ENCODE data around the gene ZNF213.

Gene ZNF213

GRCh38 chr16:3101841-3102470 lies 32.9 kb upstream of the ZNF213 start:
- DNase-seq, result no peak

GRCh38 chr16:3106205-3106928 lies 28.5 kb upstream of the ZNF213 start:
- DNase-seq, result peak; percentile 91

GRCh38 chr16:3112058-3112880 lies 22.6 kb upstream of the ZNF213 start, which contains the start of gene ZNF205:
Gene ZNF205 (plus strand): TSS chr16:3112586. CDS start chr16:3113431, 845 bp downstream.
- DNase-seq, result peak; percentile 77

GRCh38 chr16:3112881-3113574 lies 21.8 kb upstream of the ZNF213 start:
- no peak for DNase-seq

GRCh38 chr16:3113765-3114479 lies 20.9 kb upstream of the ZNF213 start:
- no peak for DNase-seq

- no peak for DNase-seq
Observed at GRCh38 chr16:3115003-3115402, 19.8 kb upstream of the ZNF213 start.

- no peak for DNase-seq
Observed at GRCh38 chr16:3115561-3115960, 19.3 kb upstream of the ZNF213 start.

GRCh38 chr16:3118204-3118790 lies 16.5 kb upstream of the ZNF213 start:
- DNase-seq, result no peak

GRCh38 chr16:3118846-3119245 lies 16.0 kb upstream of the ZNF213 start:
- no peak for DNase-seq

- no peak for DNase-seq
Observed at GRCh38 chr16:3119286-3119685, 15.5 kb upstream of the ZNF213 start.

- DNase-seq, result no peak
Observed at GRCh38 chr16:3119701-3120408, 15.0 kb upstream of the ZNF213 start.

- DNase-seq, result no peak
Observed at GRCh38 chr16:3120435-3120834, 14.4 kb upstream of the ZNF213 start.

- peak; percentile 79 for DNase-seq
Observed at GRCh38 chr16:3121851-3122467, 12.9 kb upstream of the ZNF213 start.

- DNase-seq, result no peak
Observed at GRCh38 chr16:3122926-3123570, 11.8 kb upstream of the ZNF213 start.

- peak; percentile 96 for DNase-seq
Observed at GRCh38 chr16:3123986-3124886, 10.6 kb upstream of the ZNF213 start.

- DNase-seq, result peak; percentile 90
Observed at GRCh38 chr16:3127745-3128144, 7.1 kb upstream of the ZNF213 start.

- peak; percentile 90 for DNase-seq
Observed at GRCh38 chr16:3129137-3130131, 5.4 kb upstream of the ZNF213 start.
